ENCODE results near the gene FUT9.

The FUT9 gene

DNA sequence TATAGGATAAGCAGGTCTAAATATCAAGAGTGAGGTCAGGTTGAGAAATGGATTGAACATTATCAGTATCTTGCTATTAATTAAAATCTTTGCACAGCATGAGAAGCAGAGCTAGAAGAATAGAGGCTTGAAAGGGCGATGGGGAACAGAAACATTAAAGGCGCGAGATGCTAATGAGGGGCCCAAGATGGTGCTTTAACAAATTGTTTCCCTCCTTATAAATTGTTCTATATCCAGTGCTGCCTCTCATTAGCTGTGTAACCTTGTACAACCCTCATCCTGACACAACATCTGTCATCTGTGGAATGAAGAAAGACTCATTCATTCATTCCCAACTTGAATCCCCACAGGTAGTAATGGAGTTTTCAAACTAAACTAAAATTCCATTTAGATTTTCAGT, 57.8 kb downstream of the FUT9 start:
- no peak for DNase-seq (ENCODE audit: low spot score)

DNA sequence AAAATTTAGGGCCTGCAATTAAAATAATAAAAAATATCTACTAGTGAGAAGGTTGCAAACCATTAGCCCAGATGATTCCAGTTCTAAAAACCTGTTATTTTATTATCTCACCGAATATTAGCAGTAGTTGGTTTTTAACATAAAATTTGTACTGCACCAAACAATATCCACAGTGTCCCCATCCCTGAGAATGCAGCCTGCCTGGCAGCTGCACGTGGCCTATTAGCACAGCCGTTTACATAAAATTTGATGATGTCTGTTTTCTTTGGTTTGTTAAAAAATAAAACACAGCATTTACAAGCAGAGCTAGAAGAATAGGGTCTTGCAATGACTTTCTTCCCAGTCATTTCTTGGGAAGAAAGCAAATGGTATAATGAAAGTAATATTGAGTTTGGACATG, 58.2 kb downstream of the FUT9 start:
- no peak for DNase-seq (ENCODE audit: low spot score)

DNA sequence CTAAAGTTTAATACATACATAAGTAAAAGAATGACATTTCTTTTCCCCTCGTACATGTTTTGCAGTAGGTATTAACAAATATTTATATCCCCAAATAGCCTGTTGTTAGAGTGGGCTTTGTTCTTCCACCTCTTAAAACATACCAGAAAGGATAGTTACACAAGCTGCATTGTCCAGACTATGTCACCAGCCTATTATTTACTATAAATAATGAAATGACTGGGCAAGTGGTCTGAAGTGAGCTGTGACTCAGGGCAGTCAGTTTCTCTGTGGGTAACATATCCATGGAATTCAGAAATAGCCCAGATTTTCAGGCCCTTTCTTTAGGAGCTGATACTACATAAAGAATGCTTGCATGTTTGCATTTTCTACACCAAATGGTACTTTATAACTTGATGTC, 60.1 kb downstream of the FUT9 start:
- DNase-seq (ENCODE audit: low spot score), result no peak

DNA sequence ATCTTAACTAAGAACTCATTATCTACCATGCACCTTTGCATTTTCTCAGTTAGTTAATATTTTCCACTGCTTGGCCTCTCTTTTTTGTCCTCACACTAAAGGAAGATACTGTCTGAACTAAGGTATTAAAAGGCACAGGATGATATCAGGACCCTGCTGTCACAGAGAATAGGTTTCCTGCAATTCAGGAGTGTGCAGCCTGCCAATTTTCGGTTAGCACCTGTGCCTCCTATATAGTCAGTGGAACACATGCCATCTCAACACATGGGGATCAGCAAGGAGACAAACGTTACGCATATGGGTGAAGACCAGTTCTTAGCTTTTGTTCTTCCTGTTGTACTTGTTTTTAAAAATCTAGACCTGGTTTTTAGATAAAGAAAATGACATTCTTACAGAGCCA, 71.0 kb downstream of the FUT9 start:
- DNase-seq (ENCODE audit: low spot score), result no peak

DNA sequence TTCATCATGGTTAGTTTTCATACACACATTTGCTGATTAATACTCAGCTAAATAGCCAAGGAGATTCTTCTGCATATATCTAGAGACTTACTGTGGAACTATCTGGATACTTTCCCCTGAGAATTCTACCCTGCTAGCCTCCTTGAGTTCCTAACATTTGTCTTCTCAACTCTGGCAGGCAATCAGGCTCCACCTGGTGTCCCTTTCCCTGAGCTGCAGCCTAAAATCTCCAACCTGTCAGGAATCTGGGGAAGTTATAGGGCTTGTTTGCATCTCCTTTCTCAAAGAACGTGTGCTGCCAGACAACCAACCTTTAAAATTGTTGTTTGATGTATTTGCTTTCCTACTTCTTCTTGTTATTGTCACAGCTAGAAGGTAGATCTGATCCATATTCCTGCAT, 73.4 kb downstream of the FUT9 start:
- no peak for DNase-seq (ENCODE audit: low spot score)

DNA sequence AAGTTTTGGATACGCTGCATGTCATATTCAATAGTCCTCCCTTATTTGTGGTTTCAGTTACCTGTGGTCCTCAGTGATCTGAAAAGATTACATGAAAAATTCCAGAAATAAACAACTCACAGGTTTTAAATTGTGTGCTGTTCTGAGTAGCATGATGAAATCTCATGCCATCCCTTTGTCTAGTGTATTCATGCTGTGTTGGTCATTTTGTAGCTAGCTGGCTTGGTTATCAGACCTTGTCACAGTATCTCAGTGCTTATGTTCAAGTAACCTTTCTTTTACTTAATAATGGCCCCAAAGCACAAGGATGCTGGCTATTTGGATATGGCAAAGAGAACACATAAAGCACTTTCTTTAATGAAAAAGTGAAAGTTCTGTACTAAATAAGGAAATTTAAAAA, 78.3 kb downstream of the FUT9 start:
- DNase-seq (ENCODE audit: low spot score), result no peak

DNA sequence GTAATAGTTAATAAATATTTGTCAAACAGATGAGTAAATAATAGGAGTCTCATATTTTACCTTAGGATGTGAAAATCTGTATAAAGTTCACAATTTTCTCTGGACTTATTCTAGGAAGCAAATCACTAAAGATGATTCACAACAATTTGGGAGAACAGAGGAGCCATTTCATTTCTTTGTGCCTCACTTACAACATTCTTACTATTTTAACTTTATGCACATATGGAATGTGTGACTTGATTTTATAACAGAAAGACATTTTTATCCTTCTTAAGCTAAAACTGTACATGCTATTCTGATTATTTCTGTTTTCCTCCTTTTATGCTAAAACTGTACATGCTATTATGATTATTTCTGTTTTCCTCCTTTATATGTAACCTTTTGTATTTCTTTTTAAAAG, 83.3 kb downstream of the FUT9 start:
- DNase-seq (ENCODE audit: low spot score), result no peak

DNA sequence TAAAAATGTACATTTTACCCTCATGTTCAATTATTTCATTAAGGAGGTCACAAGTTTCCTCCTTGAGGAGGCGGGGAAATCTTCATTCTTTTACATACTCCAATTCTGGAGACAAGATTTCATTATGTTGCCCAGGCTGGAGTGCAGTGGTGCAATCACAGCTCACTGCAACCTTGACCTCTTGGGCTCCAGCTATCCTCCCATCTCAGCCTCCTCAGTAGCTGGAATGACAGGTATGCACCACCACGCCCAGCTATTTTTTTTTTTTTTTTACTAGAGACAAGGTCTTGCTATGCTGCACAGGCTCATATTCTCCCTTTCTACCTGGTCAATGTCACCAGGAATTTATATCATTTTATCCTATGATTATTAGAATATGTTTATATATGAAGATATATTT, 85.8 kb downstream of the FUT9 start:
- DNase-seq (ENCODE audit: low spot score), result no peak

DNA sequence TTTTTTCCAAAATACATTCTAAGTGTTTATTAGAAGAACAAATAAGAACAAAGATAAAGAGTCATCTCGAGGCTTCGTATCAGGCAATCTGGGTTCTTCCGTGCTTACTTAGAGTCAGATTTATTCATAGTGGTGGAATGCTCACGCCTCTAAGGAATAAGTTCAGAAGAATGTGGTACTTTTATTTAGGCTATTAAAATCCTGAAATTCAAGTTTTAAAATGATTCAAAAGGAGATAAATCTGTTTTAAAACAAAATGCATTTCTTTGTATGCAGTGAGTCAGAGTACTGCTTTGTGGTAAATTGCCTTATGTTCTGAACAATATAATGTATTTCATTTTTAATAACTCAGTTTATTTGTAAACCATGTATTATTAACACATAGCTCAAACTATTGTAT, 89.1 kb downstream of the FUT9 start:
- DNase-seq (ENCODE audit: low spot score), result no peak

DNA sequence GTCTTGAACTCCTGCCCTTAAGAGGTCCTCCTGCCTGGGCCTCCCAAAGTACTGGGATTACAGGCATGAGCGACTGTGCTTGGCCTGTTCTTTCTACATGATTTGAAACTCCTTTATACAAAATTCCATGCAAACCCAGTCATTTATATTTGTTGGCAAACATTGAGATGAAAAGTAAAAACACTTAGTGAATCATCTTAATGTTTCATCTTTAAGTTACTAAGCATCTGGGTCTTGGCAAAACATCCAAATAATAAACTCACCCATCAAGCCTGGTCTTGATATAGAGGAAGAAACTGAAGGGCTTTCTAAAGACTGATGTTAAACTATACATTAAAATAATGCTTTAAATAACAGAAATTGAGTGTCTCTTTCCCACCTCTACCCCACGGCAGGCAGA, 95.1 kb downstream of the FUT9 start:
- DNase-seq (ENCODE audit: low spot score), result no peak

DNA sequence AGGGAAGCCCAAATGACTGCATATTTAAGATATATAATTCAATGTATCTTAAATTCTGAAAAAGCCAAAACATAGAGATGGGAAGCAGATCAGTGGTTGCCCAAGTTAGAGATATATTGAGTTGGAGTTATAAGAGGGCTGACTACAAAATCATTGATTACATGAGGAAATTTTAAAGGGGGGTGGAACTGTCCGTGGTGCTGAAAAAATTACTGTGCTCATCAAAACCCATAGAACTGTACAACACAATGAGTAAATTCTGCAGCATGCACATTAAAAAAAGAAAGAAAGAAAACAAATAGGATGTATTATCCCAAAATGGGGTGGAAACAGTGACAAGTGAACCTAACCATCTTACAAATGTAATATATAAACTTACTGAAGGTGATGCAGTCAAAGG, 100.9 kb downstream of the FUT9 start:
- no peak for DNase-seq (ENCODE audit: low spot score)

DNA sequence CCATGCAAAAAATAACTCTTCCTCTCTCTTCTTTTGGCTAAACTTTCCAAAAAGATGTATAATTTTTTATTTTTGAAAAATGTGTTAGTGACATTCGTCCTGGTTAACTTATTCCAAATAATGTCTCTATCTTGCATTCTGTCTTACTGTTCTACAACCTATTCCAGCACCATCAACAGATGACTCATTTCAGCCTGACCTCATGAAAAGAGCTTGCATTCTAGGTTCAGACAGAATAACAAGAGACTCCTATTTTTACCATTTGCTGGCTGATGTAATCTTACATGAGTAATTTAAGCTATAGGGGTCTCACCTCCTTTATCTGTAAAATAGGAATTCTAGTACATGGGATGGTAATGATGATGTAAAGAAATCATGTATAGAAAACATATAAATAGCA, 109.0 kb downstream of the FUT9 start:
- no peak for DNase-seq (ENCODE audit: low spot score)

DNA sequence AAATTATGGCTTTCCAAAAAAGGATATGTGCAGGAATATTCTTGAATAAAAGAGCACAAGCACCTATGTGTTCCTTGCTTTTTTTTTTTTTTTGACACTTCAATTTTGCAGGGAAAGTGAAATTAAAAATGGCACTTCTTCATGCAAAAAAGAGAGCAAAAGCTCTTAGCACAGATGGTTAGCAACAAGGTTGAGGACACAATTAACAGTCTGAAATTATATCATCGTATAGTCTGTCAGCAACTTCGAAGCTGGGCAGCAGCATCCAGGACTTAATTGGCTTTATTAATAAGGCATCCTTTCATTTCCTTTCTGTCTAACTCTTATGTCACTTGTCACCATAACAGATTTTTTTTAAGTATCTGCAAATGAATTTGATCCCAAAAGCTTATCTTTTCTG, 122.6 kb downstream of the FUT9 start:
- DNase-seq (ENCODE audit: low spot score), result no peak

DNA sequence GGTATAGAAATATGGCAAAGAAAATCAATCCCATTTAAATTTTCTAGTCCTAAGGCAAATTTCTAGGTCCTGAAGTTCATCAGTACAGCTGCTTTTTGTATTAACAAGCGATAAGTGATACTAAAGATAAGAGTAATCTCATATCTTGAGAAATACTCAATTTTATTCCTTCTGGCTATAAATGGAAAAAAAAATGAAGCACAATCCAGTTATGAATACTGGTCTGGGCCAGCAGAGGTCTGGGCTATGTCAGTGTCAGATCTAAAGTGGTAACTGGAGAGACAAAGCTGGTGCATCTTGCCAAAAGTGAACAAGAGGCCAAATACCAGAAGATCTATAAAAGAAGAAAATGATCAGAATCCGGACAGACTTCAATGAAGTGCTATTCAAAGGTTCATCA, 126.4 kb downstream of the FUT9 start:
- DNase-seq (ENCODE audit: low spot score), result no peak

DNA sequence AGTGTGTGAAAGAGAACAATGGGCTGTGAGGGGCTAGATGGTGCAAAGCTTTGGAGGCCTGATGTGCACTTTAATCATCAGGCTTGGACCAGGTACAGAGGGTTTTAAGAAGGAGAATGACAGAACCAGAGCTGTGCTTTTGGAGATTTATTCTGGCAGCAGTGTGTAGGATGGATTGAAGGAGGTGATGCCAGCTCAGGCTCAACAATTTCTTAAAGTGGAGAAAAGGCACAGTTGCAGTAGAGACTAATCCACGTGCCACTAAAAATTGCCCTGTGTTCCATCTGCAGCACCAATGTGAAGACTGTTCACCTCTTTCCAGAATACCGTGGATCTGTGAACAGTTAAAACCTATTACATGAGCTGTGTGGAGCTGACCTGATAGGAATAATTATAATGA, 134.7 kb downstream of the FUT9 start:
- no peak for DNase-seq (ENCODE audit: low spot score)

DNA sequence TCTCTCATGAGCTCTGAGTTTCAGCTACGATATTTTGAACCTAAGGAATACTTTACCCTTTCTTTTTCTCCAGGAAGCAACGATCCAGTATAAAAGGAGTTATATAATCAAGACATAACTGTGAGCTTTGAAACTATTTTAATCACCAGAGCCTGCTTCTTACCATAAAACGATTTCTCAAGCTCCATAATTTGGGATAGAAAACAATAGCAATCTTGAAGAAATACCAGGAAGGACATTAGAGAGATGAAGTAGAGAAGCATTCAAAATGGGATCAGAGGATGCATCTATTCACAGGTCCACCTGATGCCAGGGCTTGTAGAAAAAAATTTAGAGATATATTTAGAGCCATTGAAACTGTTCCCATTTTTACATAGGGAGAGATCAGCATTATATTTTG, 135.9 kb downstream of the FUT9 start:
- DNase-seq (ENCODE audit: low spot score), result no peak

DNA sequence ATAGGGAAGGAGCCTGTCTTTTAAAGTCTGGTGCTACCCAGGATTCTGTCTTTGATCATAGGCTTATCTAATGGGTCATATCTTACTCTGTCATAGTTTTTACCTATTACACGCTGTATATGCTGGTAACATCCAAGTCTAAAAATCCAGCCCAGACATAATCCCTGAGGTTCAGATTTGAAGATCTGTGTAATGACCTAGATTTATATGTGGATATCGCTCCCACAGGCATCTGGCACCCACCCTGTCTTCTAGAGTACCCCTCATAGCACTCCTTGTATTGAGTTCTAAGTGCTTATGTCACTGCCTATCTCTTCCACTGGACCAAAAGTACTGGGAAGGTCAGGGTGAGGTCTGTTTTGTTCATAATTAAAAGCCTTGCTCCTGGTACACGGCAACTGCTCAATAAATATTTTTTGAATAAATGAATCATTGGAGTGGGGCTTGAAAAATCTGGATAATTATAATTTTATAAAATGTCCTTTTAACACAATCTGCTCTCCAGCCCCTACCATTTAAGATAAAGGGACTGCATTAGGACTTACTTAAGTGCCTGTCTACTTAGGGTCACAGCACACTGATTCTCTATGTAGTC, 136.4 kb downstream of the FUT9 start:
- DNase-seq (ENCODE audit: low spot score), result no peak

DNA sequence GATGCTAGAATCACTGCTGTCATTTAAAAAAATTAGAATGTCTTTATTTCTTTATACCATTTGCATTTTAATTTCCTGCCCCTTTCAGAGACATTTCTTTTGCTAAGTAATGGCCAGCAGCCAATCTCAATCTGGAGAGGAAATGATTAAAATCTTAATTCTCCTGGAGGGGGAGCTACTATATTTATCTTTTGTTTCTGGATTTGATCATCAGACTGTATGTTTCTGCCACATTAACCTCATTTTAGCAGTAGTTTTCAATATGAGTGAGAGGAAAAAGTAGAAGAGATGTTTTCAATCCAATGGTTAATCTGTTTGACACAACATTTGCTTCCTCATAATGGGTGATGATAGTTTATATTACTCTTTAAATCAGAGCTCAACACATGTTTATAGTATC, 138.0 kb downstream of the FUT9 start:
- DNase-seq (ENCODE audit: low spot score), result no peak

DNA sequence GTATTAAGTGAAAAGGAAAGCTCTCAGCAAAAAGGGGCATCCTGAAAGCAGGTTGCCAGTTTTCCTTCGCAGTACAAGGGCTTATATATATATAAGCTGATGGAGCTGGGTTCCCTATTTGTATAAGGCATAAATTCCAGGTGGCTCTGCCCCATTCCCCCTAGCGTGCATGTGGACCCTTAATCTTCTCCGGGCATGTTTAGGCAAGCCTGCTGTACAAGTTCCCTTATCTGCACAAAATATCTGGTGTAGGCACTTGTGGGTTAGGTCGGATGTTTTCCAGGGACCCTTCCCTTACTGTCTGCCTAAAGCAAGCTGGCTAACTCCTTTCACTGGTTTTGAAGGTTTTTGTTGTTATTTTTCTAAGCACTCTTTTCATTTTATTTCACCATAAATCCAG, 140.7 kb downstream of the FUT9 start:
- no peak for DNase-seq (ENCODE audit: low spot score)

DNA sequence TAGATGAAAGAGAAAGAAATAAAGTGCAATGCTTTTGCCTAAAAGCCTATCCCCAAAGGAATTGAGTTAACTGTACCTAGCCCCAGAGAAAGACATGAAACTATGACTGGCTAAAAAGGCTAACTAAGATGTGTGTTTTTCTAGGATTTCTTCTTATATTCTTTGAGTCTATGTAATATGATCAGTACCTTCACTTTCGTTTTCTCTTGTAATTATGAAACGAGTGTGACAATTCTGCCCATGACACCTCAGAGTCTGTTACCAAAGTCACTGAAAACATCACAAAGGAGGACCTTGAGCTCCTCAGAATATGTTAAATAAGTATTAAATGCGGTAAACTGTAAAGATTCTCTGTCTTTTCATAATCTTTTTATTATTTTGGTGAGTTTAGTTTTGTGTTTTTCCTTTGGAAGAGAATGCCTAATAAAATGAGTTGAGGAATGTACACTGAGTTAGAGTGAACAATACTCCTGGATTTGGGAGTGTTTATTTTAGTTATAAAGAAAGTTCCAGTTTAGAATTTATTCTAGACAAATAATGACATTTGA, 141.3 kb downstream of the FUT9 start:
- no peak for DNase-seq (ENCODE audit: low spot score)

DNA sequence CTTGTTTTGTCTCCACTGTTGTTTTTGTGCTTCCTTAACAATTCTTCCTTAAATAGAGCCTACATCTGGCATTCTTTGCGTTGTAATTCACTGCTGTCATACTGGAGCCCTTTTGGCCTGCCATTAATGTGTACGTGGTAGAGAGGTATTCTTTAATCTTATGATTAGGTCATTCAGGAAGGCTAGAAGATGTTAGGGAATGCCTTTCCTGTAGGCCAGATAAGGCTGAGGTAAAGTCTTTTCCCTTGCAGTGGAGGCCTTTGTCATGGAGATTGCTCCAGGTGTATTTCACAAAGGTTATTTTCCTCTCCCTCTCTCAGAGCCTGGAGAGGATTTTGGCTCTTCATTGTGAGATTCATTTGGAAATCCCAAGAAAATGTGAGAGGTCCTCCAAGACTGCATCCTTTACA, 146.9 kb downstream of the FUT9 start:
- DNase-seq (ENCODE audit: low spot score), result no peak

DNA sequence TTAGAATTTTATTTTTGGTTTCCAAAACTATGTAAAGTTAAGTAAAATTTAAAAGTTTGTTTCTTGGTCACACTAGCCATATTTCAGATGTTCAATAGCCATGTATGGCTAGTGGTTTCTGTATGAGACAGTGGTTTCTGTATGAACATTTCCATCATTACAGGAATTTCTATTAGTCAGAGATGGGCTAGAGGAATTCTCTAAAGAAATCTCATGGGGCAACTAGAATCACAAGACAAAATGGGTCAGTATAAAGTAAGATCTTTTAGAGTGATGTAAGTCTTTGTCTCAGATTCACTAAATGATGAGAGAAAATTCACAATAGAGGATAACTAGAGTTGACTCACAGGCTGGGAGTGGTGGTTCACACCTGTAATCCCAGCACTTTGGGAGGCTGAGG, 149.0 kb downstream of the FUT9 start:
- no peak for DNase-seq (ENCODE audit: low spot score)

DNA sequence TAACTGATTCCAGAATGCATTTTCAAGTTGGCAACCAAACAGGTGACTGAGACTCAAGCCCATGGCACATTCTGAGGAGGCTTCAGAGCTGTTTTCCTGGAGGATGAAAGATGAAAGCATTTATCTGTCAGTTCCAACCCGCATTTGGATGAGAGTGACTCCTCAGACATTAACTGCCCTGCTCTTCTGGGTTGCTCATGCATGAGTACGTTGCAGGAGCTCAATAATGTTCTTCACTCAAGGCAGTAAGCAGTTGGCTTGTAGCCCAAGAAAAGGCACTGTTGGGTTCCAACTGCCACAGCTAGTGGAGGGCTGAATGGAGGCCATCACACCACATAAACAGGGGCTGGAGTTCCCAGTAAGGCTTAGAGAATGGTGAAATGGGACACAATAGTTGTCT, 155.3 kb downstream of the FUT9 start:
- no peak for DNase-seq (ENCODE audit: low spot score)

DNA sequence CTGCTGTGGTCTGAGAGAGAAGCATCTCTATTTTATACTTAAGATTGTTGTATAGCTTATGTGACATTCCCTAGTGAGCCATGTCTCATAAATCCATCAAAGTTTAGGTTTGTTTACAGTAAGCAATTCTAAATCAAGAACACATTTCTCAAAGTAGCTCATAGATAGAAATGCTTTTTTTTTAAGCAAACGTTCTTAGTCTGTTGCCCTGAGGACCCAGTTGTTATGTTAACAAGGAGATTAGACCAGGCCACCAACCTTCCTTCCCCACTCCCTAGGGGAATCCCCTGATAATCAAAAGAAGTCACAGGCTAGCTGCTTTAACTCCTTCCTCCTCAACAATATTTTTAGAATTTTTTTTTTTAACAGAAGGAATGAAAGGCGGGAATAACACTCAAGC, 169.0 kb downstream of the FUT9 start:
- DNase-seq (ENCODE audit: low spot score), result no peak

DNA sequence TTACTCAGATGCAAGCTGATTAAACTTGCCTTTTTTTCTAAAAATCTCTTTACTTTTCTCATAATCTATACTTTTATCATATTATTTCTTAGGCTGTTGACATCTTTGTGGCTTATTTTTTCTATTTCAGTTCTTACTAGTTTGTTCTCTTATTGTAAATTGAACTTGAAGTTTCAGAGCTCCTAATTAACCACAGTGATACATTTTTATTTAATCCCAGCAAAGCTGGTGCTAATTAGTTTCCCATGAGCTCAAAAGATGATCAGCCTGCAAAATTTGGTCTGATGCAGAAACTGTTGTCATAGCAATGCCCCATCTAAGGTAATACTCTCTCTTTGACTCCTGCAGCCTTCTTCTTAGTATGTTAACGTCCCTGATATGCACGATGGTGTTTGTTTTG, 170.3 kb downstream of the FUT9 start:
- DNase-seq (ENCODE audit: low spot score), result no peak
